ENCODE data around the gene CNTNAP5. TPM values are rescaled to one million over a fixed set of nuclear protein-coding genes. Genes with fewer than 3 reads are reported as not detected.

Gene CNTNAP5
- total RNA-seq: not detected

DNA sequence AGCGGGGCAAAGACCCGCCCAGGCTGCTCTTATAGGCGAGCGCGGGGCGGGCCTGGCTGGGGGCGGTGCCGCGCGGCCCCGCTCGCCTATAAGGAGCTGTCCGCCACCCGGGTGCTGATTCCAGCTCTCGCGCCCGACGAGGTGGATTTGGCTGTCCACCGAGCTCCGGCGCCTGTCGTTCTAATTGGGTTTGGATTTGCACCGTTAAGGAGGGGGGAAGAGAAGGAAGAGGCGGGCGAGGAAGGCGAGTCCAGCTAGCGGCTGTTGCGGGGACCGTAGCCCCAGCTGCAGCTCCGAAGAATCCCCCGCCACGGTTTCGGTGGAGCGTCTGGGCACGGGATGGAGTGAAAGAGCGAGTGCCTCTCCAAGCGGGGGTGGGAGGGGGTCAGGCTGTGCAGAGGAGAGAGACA lies at the start of gene CNTNAP5:
TSS of gene CNTNAP5 (plus strand) at position 117 of the 410 bp plus-strand sequence. CDS start 364 bp downstream, outside the sequence.
- ChIA-PET POLR2A (no interaction called here), CTCF (no interaction called here)

- POLR2A ChIA-PET: no interaction called here
- CTCF ChIA-PET: no interaction called here
Observed at GRCh38 chr2:123976054-123976648, 48.9 kb upstream of the CNTNAP5 start.

- ChIA-PET POLR2A (no interaction called here), CTCF (no interaction called here)
Observed at GRCh38 chr2:123993728-123994323, 31.3 kb upstream of the CNTNAP5 start.

DNA sequence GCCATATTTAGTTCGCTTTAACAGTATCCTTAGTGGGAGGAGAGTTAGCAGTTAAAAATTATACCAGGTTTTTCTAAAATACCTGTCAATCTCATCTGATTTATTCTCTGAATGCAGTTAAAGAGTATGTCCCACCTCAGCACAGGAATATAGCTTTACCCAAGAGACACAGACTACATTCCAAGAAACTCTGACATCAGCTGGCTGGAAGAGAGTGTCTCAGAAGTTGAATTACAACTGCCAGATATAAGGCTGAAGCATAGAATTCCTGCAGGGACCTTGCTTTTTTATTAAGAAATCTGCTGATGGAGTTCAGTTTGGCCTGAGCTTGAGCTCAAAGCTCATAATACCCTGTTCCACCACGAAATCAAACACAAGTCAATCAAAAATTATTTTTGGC lies 25.4 kb upstream of the CNTNAP5 start:
- CTCF ChIA-PET: no interaction called here

GRCh38 chr2:124001696-124002430 lies 23.2 kb upstream of the CNTNAP5 start:
- ChIA-PET CTCF (no interaction called here), POLR2A (no interaction called here)

More for the DNA sequence above, 25.4 kb upstream of the CNTNAP5 start:
- POLR2A ChIA-PET: no interaction called here

DNA sequence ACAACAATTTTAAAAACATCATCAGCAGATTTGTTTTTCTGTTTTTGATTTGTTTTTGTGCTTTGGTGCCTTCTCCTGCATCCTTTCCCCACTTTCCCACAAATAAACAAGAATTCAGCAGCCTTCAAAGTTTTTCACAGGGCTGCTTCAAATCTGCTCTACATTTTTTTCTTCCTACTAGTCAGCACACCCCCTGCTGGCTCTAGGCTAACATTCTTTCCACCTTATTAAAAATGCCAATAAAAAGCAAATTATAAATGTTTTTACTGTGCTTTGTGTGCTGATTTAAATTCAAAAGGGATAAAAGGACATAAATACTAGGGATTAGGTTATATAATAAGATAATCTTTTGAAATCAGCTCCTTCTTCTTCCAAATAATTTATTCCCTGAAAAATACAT lies 6.2 kb upstream of the CNTNAP5 start:
- CTCF ChIA-PET: no interaction called here
- POLR2A ChIA-PET: no interaction called here

- ChIA-PET POLR2A (no interaction called here), CTCF (no interaction called here)
Observed at GRCh38 chr2:124024561-124025170, 421 bp upstream of the CNTNAP5 start.

- ChIA-PET POLR2A (no interaction called here), CTCF (no interaction called here)
Observed at GRCh38 chr2:124025891-124026434, 876 bp downstream of the CNTNAP5 start.

DNA sequence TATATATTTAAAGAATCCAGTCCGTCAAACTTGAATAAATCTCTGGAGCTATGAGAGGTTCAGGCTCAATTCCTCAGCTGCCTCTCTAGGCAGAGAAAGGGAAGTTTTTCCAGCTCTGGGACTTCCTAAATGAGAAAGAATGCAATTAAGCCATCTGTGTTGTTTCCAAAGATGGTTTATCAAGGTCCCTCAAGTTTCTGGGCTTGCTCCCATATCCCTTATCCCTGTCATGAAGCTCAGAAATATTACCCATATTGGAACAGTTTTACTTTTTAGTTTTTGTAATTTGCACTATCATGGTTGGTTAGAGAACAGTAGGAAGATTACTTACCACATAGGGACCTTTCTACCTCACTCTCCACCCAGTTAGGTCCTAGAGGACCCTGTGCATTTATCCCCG lies 1.4 kb downstream of the CNTNAP5 start:
- CTCF ChIA-PET: no interaction called here
- POLR2A ChIA-PET: no interaction called here

DNA sequence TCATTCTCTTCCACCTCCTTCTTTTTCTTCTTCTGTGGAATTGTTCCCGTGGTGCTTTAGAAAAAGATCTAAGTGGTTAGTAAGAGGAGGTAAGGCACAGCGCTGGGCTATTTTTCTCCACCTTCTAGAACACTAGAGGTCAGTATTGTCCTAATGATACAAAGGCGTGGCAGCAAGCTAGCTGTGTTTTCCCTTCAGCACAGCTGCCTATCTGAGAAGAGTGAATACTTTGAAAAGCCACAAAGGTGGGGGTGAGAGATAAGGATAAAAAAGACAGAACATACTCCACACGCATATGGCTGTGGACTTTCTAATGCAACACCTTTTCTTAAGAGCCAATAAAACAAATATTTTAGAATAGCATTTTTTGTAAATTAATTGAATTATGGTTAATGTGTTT lies 2.1 kb downstream of the CNTNAP5 start:
- ChIA-PET CTCF (no interaction called here), POLR2A (no interaction called here)

DNA sequence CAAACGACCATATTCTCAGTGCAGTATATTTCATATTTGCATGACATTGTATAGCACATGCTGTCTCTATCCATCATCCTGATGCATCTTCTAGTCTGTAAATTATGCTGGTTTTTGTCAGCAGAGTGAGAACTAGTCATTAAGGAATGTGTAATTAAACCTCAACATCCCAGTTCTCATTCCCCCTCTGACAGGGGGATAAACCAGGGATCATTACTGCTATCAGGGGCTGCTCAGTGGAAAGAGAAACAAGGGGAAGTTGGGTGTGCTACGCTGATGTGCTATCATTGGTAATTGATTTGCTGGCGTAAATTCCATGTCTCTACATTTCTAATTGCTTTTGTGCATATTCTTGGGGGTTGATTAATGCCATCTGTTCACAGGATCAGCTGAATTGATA lies 7.7 kb downstream of the CNTNAP5 start:
- POLR2A ChIA-PET: no interaction called here
- CTCF ChIA-PET: no interaction called here

GRCh38 chr2:124034265-124034664 lies 9.2 kb downstream of the CNTNAP5 start:
- ChIA-PET POLR2A (no interaction called here), CTCF (no interaction called here)

DNA sequence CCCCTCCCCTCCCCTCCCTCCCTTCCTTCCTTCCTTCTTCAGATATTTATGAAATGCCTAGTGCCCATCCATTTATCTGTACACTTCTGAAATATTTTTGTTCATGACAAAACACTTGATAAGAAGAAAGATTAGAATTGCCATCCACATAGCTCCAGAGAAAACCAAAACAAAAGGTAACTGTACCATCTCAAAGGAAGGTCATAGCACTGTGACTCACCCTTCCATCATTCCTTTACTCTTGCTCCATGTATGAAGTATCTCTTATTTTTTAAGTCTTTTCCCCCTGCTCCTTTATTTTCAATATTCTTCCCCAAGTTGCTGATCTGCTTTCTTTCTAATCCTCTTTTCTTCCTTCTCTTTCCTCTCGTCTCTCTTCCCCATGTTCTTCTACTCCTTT lies 9.9 kb downstream of the CNTNAP5 start:
- ChIA-PET CTCF (no interaction called here), POLR2A (no interaction called here)

DNA sequence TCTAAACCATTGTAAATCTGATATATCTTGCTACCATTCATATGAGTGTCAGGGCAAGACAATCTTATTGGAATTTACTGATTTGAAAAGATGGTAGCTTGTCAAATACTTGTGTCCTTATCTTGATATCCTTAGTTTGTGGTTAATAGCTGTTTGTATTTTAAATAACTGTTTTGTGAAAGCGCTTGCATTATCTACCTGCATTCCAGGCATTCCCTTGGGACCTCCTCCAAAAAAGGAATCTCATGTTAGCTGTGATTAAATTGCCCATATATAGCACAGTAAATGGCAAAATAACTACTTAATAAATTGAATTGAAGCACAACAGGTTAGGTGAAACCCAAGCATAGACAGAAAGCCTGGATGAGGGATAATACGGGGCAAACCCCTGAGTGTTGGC lies 13.9 kb downstream of the CNTNAP5 start:
- ChIA-PET POLR2A (no interaction called here), CTCF (no interaction called here)

GRCh38 chr2:124039762-124040291 lies 14.7 kb downstream of the CNTNAP5 start:
- POLR2A ChIA-PET: no interaction called here

GRCh38 chr2:124045894-124046293 lies 20.8 kb downstream of the CNTNAP5 start:
- ChIA-PET CTCF (no interaction called here), POLR2A (no interaction called here)

More at GRCh38 chr2:124039762-124040291, 14.7 kb downstream of the CNTNAP5 start:
- CTCF ChIA-PET: no interaction called here

- POLR2A ChIA-PET: no interaction called here
- CTCF ChIA-PET: no interaction called here
Observed at GRCh38 chr2:124046332-124046731, 21.2 kb downstream of the CNTNAP5 start.

- CTCF ChIA-PET: no interaction called here
Observed at GRCh38 chr2:124048102-124048501, 23.0 kb downstream of the CNTNAP5 start.

GRCh38 chr2:124048664-124049063 lies 23.6 kb downstream of the CNTNAP5 start:
- ChIA-PET POLR2A (interaction anchor here (0.6 kb wide), 1 partner anchor 11 kb away, joined by 4 read pairs; no protein-coding TSS in a partner anchor), CTCF (no interaction called here)

More at GRCh38 chr2:124048102-124048501, 23.0 kb downstream of the CNTNAP5 start:
- POLR2A ChIA-PET: interaction anchor here (0.6 kb wide), 1 partner anchor 11 kb away, joined by 4 read pairs; no protein-coding TSS in a partner anchor

DNA sequence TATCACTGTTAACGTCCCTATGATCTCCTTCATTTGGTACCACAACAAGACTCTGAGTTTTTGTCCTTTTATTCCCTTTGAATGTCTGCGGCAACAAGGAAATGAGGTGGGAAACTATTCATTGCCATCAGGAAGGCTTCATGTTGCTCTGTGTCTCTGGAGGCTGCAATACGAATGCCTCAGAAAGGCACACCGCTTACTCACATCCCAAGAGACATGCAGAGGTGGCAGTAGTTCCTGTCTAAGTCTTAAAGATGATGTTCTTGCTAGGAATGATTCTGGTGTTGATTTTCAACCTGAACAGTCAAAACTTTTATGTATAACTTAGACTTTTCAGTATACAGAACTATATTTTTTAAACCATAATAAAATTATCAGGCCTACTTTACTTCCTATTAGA lies 24.0 kb downstream of the CNTNAP5 start:
- POLR2A ChIA-PET: no interaction called here
- CTCF ChIA-PET: no interaction called here
